Mesothelial cell of epicardium (in vitro differentiated cells): Measurements from ENCODE around the gene KCNAB2. TPM values are rescaled to one million over a fixed set of nuclear protein-coding genes. Genes with fewer than 3 reads are reported as not detected.
A peak's percentile ranks its signal among the peaks of the same experiment; 100 is the strongest.

ENCODE experiments used
- DNase-seq, 2 experiments: peaks; one replicate each; pipeline ENCODE4 v3.0.0; 2021; ENCODE audit warnings: low spot score in 2 of 2; ENCODE audit not compliant: unreplicated experiment in 2 of 2
- H3K27ac Mint-ChIP-seq: 2 replicates; pipeline ENCODE4 v1.8.0; 2021; ENCODE audit warnings: mixed read lengths
- H3K27me3 Mint-ChIP-seq: 2 replicates; pipeline ENCODE4 v1.8.0; 2021; ENCODE audit warnings: low read depth, mixed read lengths
- H3K36me3 Mint-ChIP-seq: 2 replicates; pipeline ENCODE4 v1.8.0; 2021; ENCODE audit warnings: mixed read lengths
- H3K4me1 Mint-ChIP-seq: 2 replicates; pipeline ENCODE4 v1.8.0; 2021; ENCODE audit warnings: mixed read lengths
- H3K4me3 Mint-ChIP-seq: 2 replicates; pipeline ENCODE4 v1.8.0; 2021; ENCODE audit warnings: mild to moderate bottlenecking, moderate library complexity, mixed read lengths
- H3K9me3 Mint-ChIP-seq: 2 replicates; pipeline ENCODE4 v1.8.0; 2021; ENCODE audit warnings: mixed read lengths
- CTCF ChIP-seq: fragments of 200-600 bp; sonication (generic); IDR thresholded peaks from one replicate; pipeline ENCODE4 v1.5.0; 2021; ENCODE audit warnings: antibody characterized with exemption; ENCODE audit not compliant: unreplicated experiment
- total RNA-seq: library from RNA; stranded (reverse); gene quantifications from 3 replicates; pipeline ENCODE4 v1.2.1, GENCODE V29; 2021

KCNAB2 gene
- total RNA-seq, 1 donor from 2014 or later = 10.7 TPM

- TF ChIP-seq CTCF = peak; percentile 13
- no peaks in the 10 kb centered on the region for H3K4me1 Mint-ChIP-seq
- peaks cover 6% of the 10 kb centered on the region for H3K27me3 Mint-ChIP-seq
- H3K36me3 Mint-ChIP-seq = no peaks in the 10 kb centered on the region
- no peak overlapping the region for H3K27ac Mint-ChIP-seq
- H3K9me3 Mint-ChIP-seq = no peaks in the 10 kb centered on the region
- no peak for DNase-seq
- no peak overlapping the region for H3K4me3 Mint-ChIP-seq
Measured at GRCh38 chr1:6082430-6082971, 36.8 kb downstream of the KCNAB2 start.

GRCh38 chr1:6083385-6083784 is 37.7 kb downstream of the KCNAB2 start:
- H3K27ac Mint-ChIP-seq = no peak overlapping the region
- no peak overlapping the region for H3K4me3 Mint-ChIP-seq
- no peaks in the 10 kb centered on the region for H3K4me1 Mint-ChIP-seq
- no peaks in the 10 kb centered on the region for H3K36me3 Mint-ChIP-seq
- peaks cover 6% of the 10 kb centered on the region for H3K27me3 Mint-ChIP-seq
- no peak for TF ChIP-seq CTCF
- no peak for DNase-seq
- H3K9me3 Mint-ChIP-seq = no peaks in the 10 kb centered on the region

GRCh38 chr1:6083801-6084446 is 38.2 kb downstream of the KCNAB2 start:
- TF ChIP-seq CTCF = no peak
- no peaks in the 10 kb centered on the region for H3K4me1 Mint-ChIP-seq
- H3K27me3 Mint-ChIP-seq = peaks cover 6% of the 10 kb centered on the region
- no peaks in the 10 kb centered on the region for H3K9me3 Mint-ChIP-seq
- DNase-seq = no peak
- no peaks in the 10 kb centered on the region for H3K36me3 Mint-ChIP-seq
- no peak overlapping the region for H3K4me3 Mint-ChIP-seq
- H3K27ac Mint-ChIP-seq = no peak overlapping the region

GRCh38 chr1:6084781-6085495 is 39.2 kb downstream of the KCNAB2 start:
- Mint-ChIP-seq H3K9me3 (no peaks in the 10 kb centered on the region), H3K27me3 (no peaks in the 10 kb centered on the region)

GRCh38 chr1:6085666-6086065 is 40.0 kb downstream of the KCNAB2 start:
- no peak for DNase-seq
- Mint-ChIP-seq H3K27me3 (peaks cover 1% of the 10 kb centered on the region), H3K4me1 (no peaks in the 10 kb centered on the region), H3K4me3 (no peak overlapping the region), H3K27ac (no peak overlapping the region), H3K36me3 (no peaks in the 10 kb centered on the region), H3K9me3 (no peaks in the 10 kb centered on the region)
- no peak for TF ChIP-seq CTCF

More at GRCh38 chr1:6084781-6085495, 39.2 kb downstream of the KCNAB2 start:
- no peaks in the 10 kb centered on the region for H3K36me3 Mint-ChIP-seq
- H3K27ac Mint-ChIP-seq = no peak overlapping the region
- TF ChIP-seq CTCF = no peak
- H3K4me1 Mint-ChIP-seq = no peaks in the 10 kb centered on the region
- H3K4me3 Mint-ChIP-seq = no peak overlapping the region
- DNase-seq = no peak
